Lower leg skin (tissue), 3 donors: ENCODE data around the gene STPG3.

Source experiments
- POLR2A ChIP-seq, 2 donors: fragments of 450-650 bp; IDR thresholded peaks; one replicate each; pipeline ENCODE4 v1.6.1; 2016 to 2017; ENCODE audit warnings: antibody characterized with exemption in 2 of 2, mild to moderate bottlenecking in 1 of 2, moderate library complexity in 1 of 2
- TF ChIP-seq, protein P1 (sequence below), 3 donors: fragments of 450-650 bp; IDR thresholded peaks; one replicate each; pipeline ENCODE4 v1.5.1; 2016; ENCODE audit warnings: antibody characterized with exemption in 3 of 3, mild to moderate bottlenecking in 3 of 3, moderate library complexity in 2 of 3

DNA sequence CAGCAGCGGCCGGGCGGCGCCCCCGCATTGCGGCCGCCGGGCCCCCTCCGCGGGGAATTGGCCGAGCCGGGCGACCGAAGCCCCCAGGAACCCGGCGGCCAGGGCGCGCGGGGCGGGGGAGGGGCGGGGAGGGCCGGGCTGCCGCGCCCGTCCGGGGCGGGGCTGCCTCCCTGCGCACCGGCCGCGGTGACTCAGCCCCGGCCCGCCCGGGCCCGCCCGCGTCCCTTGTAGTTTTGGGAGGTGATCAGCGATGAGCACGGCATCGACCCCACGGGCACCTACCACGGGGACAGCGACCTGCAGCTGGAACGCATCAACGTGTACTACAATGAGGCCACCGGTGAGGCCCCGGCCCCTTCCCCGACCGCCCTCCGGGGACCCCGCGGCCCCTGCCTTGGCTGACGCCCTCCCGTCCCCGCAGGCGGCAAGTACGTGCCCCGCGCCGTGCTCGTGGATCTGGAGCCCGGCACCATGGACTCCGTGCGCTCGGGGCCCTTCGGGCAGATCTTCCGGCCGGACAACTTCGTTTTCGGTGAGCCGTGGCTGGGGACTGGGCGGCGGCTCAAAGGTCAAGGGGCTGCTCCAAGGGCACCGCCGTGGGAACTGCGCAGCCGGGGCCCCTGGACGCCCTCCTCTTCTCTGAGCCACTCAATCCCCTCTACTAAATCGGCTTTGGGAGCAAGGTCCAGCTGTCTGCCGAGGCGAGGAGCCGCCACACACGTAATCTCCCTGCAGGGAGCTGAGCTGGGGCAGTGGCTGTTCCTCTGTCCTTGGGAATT lies 9.4 kb upstream of the STPG3 start:
- TF ChIP-seq, protein P1, sequence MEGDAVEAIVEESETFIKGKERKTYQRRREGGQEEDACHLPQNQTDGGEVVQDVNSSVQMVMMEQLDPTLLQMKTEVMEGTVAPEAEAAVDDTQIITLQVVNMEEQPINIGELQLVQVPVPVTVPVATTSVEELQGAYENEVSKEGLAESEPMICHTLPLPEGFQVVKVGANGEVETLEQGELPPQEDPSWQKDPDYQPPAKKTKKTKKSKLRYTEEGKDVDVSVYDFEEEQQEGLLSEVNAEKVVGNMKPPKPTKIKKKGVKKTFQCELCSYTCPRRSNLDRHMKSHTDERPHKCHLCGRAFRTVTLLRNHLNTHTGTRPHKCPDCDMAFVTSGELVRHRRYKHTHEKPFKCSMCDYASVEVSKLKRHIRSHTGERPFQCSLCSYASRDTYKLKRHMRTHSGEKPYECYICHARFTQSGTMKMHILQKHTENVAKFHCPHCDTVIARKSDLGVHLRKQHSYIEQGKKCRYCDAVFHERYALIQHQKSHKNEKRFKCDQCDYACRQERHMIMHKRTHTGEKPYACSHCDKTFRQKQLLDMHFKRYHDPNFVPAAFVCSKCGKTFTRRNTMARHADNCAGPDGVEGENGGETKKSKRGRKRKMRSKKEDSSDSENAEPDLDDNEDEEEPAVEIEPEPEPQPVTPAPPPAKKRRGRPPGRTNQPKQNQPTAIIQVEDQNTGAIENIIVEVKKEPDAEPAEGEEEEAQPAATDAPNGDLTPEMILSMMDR (IDR thresholded peaks at IDR 0.05), result no peak
- TF ChIP-seq POLR2A (IDR thresholded peaks at IDR 0.05), result no peak
